ENCODE data around the gene ULK4. TPM values are rescaled to one million over a fixed set of nuclear protein-coding genes. Genes with fewer than 3 reads are reported as not detected.

Gene ULK4
- total RNA-seq, 3 donors from 2014 or later, result 7.2 to 10.1 (median 9.5) TPM

DNA sequence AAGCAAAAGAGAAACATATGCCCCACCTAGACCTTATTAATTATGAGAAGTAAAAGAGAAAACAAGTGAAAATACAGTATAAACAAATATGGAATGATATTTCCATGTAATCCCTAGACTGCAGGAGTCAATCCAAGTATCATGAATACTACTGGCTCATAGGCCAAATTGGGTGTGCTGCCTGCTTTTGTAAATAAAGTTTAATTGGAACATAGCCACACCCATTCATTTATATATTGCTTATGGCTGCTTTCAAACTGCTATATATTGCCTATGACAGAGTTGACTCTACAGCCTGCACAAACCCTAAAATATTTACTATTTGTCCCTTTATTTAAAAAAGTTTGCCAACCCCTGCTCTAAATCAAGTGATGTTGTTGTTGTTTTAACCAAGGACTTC, 5.3 kb downstream of the ULK4 start:
- Histone ChIP-seq H3K4me1 (ENCODE audit: low read depth) (peaks cover 5% of the 10 kb centered on the region), H3K36me3 (ENCODE audit: low read depth) (no peaks in the 10 kb centered on the region), H3K9me3 (no peaks in the 10 kb centered on the region), H3K4me3 (no peak overlapping the region)
- intact Hi-C loops (cut with DNase I, micrococcal nuclease), result no loop called here
- DNase-seq (no peak), ATAC-seq (peak; percentile 61)
- TF ChIP-seq CTCF (IDR thresholded peaks at IDR 0.05), result no peak

- DNase-seq (no peak), ATAC-seq (no peak)
- Histone ChIP-seq H3K36me3 (ENCODE audit: low read depth) (no peaks in the 10 kb centered on the region), H3K4me1 (ENCODE audit: low read depth) (no peaks in the 10 kb centered on the region), H3K4me3 (no peak overlapping the region), H3K9me3 (no peaks in the 10 kb centered on the region)
- no peak for TF ChIP-seq CTCF (IDR thresholded peaks at IDR 0.05)
- intact Hi-C loops (cut with DNase I, micrococcal nuclease), result no loop called here
Observed at GRCh38 chr3:41955192-41955591, 6.7 kb downstream of the ULK4 start.

- Histone ChIP-seq H3K36me3 (ENCODE audit: low read depth) (no peaks in the 10 kb centered on the region), H3K4me1 (ENCODE audit: low read depth) (no peaks in the 10 kb centered on the region), H3K4me3 (no peak overlapping the region), H3K9me3 (no peaks in the 10 kb centered on the region)
- DNase-seq (no peak), ATAC-seq (no peak)
- intact Hi-C loops (cut with DNase I, micrococcal nuclease), result no loop called here
- no peak for TF ChIP-seq CTCF (IDR thresholded peaks at IDR 0.05)
Observed at GRCh38 chr3:41943311-41943843, 18.5 kb downstream of the ULK4 start.

DNA sequence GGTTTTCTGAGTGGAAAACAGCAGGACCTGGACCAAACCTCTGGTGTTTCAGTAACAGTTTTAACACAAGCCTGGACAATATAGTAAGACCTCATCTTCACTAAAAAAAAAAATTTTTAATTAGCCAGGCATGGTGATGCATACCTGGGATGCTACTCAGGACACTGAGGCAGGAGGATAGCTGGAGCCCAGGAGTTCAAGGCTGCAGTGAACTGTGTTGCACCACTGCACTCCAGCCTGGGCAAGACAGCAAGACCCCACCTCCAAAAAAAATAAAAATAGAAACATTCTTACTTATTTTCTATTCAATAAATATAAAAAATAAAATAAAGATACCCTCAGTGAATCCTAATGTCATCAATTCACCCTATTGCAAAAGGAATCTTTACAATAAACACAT, 21.5 kb downstream of the ULK4 start:
- no peak for TF ChIP-seq CTCF (IDR thresholded peaks at IDR 0.05)
- Histone ChIP-seq H3K36me3 (ENCODE audit: low read depth) (no peaks in the 10 kb centered on the region), H3K9me3 (no peaks in the 10 kb centered on the region), H3K4me1 (ENCODE audit: low read depth) (no peaks in the 10 kb centered on the region), H3K4me3 (no peak overlapping the region)
- intact Hi-C loops (cut with DNase I, micrococcal nuclease), result no loop called here
- no peak for DNase-seq
- no peak for ATAC-seq

- intact Hi-C loops (cut with DNase I, micrococcal nuclease), result no loop called here
- DNase-seq (no peak), ATAC-seq (no peak)
- Histone ChIP-seq H3K4me3 (no peak overlapping the region), H3K9me3 (no peaks in the 10 kb centered on the region), H3K36me3 (ENCODE audit: low read depth) (no peaks in the 10 kb centered on the region), H3K4me1 (ENCODE audit: low read depth) (no peaks in the 10 kb centered on the region)
- no peak for TF ChIP-seq CTCF (IDR thresholded peaks at IDR 0.05)
Observed at GRCh38 chr3:41936384-41936783, 25.5 kb downstream of the ULK4 start.

DNA sequence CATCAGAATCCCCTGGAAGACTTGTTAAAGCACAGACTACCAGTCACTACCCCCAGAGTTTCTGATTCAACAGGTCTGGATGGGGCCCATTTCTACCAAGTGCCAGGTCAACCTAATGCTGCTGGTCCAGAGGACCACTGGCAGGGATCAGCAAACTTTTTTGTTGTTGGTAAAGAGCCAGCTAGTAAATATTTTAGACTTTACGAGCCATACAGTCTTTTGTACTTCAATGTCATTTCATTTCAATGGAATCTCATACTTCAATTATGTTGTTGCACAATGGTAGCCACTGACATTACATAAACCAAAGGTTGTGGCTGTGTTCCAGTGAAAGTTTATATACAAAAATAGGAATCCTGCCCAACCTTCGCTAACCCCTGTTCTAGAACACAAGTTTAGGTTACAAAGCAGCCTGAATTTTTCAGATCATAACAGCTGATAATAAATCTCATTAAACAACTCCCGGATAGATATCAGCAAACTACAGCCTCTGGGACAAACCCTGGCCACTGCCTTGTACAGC, 28.7 kb downstream of the ULK4 start:
- no peak for ATAC-seq

More for the DNA sequence above, 28.7 kb downstream of the ULK4 start:
- Histone ChIP-seq H3K9me3 (no peaks in the 10 kb centered on the region), H3K36me3 (ENCODE audit: low read depth) (no peaks in the 10 kb centered on the region), H3K4me3 (no peak overlapping the region), H3K4me1 (ENCODE audit: low read depth) (no peaks in the 10 kb centered on the region)
- TF ChIP-seq CTCF (IDR thresholded peaks at IDR 0.05), result no peak
- intact Hi-C loops (cut with DNase I, micrococcal nuclease), result no loop called here
- DNase-seq, result no peak
